Measurements from ENCODE around the gene ADNP. TPM values are rescaled to one million over a fixed set of nuclear protein-coding genes. Genes with fewer than 3 reads are reported as not detected.
A peak's percentile ranks its signal among the peaks of the same experiment; 100 is the strongest.

Gene ADNP
- total and polyA plus RNA-seq, 10 of the 15 experiments (the other 5 are each of a cell fraction or from before 2014, with no cell fraction given) = 23.0 to 74.4 (median 34.9) TPM

DNA sequence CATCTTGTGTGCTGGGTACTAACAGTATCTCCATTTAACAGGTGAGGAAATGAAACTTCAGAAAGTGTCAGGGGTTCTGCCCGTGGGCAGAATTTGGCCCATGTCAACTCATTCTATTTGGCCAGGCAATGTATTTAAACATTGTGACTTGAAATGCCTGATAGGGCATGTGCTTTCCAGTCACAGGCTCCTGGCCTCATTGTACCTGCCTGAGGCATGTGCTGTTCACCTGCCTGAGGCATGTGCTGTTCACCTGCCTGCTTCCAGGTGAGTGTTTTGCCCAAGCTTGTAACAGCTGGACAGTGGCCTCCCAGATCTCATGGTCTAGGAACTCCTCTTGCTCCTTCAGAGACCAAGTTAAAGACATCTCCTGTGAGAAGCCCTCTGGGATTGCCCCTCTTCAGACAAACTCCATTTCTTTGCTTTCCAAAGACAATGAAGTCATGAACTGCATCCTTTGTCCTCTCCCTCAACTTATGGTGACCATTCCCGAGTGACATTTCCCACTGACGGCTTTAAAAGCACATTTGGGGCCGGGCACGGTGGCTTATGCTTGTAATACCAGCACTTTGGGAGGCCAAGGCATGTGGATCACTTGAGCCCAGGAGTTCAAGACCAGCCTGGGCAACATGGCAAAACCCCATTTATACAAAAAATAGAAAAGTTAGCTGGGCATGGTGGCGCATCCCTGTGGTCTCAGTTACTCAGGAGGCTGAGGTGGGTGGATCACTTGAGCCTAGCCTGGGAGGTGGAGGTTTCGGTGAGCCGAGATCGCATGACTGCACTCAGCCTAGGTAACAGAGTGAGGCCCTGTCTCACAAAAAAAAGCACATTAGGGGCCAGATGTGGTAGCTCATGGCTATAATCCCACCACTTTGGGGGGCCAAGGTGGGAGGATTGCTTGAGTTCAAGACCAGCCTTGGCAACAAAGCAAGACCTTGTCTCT lies 87.6 kb downstream of the ADNP start:
- Histone ChIP-seq H3K27me3 (replicated peaks in 1 of 2; ENCODE audit: control insufficient read depth in 2 of 2, insufficient read depth in 2 of 2, low read length in 1 of 2) (no peaks in the 10 kb centered on the region), H2AFZ (ENCODE audit: control insufficient read depth, low read depth, low read length) (no peak overlapping the region), H3K27ac (ENCODE audit: control insufficient read depth, insufficient read depth) (peak overlapping the region; percentile 96), H3K4me2 (ENCODE audit: control insufficient read depth, insufficient read depth) (peak overlapping the region; percentile 48; the same call in 1 of the 2 replicates), H3K36me3 (ENCODE audit: control insufficient read depth in 2 of 2, insufficient read depth in 2 of 2, low read length in 1 of 2) (peaks cover 7 to 10% of the 10 kb centered on the region in 2 experiments), H3K4me1 (ENCODE audit: control insufficient read depth, insufficient read depth, low read length) (peaks cover 46% of the 10 kb centered on the region), H4K20me1 (ENCODE audit: control insufficient read depth, insufficient read depth) (no peaks in the 10 kb centered on the region), H3K9me3 (replicated peaks; ENCODE audit: control insufficient read depth, insufficient read depth, low read length) (no peaks in the 10 kb centered on the region), H3K79me2 (ENCODE audit: control insufficient read depth, insufficient read depth, low read length) (no peaks in the 10 kb centered on the region; the same call in none of the 2 replicates), H3K9ac (ENCODE audit: control insufficient read depth, insufficient read depth, low read length) (peak overlapping the region; percentile 63; the same call in 1 of the 2 replicates), H3K4me3 (no peak overlapping the region)
- BruUV-seq (replicated peaks) = no TSS peak
- SMC1A ChIA-PET (ENCODE audit: uncharacterized antibody, unreplicated experiment) = interaction anchor here (0.8 to 3.3 kb wide), 5 partner anchors 20 to 49 kb away, joined by 3 to 12 read pairs (median 3); partner anchors contain the start of gene BCAS4
- CTCF ChIA-PET = interaction anchor here (0.6 to 3.2 kb wide), 5 partner anchors 22 to 144 kb away, joined by 3 to 12 read pairs (median 6); partner anchors contain the start of gene BCAS4
- FAIRE-seq = no peak
- ATAC-seq = peak; percentile 33
- POLR2A ChIA-PET = interaction anchor here (1.0 kb wide), 1 partner anchor 22 kb away, joined by 4 read pairs; no protein-coding TSS in a partner anchor
- RAD21 ChIA-PET (ENCODE audit: unreplicated experiment) = interaction anchor here (1.6 to 2.2 kb wide), 3 partner anchors 22 to 85 kb away, joined by 3 to 11 read pairs (median 10); no protein-coding TSS in a partner anchor
- DNase-seq (ENCODE audit: low read depth, low spot score) = no peak
- TF ChIP-seq PAX5 (IDR thresholded peaks at IDR 0.05; ENCODE audit: borderline replicate concordance, low read depth, low read length) (0 out of 2 replicates have a peak, but pooled peaks have one; percentile 8), KDM1A (IDR thresholded peaks at IDR 0.05; ENCODE audit: borderline replicate concordance) (no peak), SPI1 (IDR thresholded peaks at IDR 0.05; ENCODE audit: borderline replicate concordance, insufficient read depth, low read depth, low read length) (peak; percentile 41; the same call in 1 of the 2 replicates), NFYA (IDR thresholded peaks at IDR 0.05; ENCODE audit: borderline replicate concordance, low read depth, low read length) (no peak), RUNX3 (IDR thresholded peaks at IDR 0.05; ENCODE audit: low read length) (peak; percentile 55), POU2F2 (IDR thresholded peaks at IDR 0.05; ENCODE audit: borderline replicate concordance, low read depth, low read length) (no peak), EGR1 (IDR thresholded peaks at IDR 0.05; ENCODE audit: borderline replicate concordance in 1 of 2, low read depth in 2 of 2, low read length in 2 of 2) (0 out of 3 replicates have a peak, but pooled peaks of 1 of the 2 experiments have one; percentile 9), BRCA1 (IDR thresholded peaks at IDR 0.05; ENCODE audit: low read depth, low read length) (no peak), TAF1 (IDR thresholded peaks at IDR 0.05; ENCODE audit: borderline replicate concordance, low read depth, low read length) (0 out of 2 replicates have a peak, but pooled peaks have one; percentile 26), POLR2A (IDR thresholded peaks at IDR 0.05; ENCODE audit: low read depth, low read length) (no peak), MEF2B (IDR thresholded peaks at IDR 0.05; ENCODE audit: partially characterized antibody, poor library complexity, severe bottlenecking) (no peak), YY1 (IDR thresholded peaks at IDR 0.05; ENCODE audit: low read depth, low read length) (0 out of 2 replicates have a peak, but pooled peaks have one; percentile 4), RBBP5 (conservative IDR thresholded peaks at IDR 0.05) (no peak), RCOR1 (conservative IDR thresholded peaks at IDR 0.05; ENCODE audit: low read depth, low read length) (no peak), EED (IDR thresholded peaks at IDR 0.05; ENCODE audit: low read depth) (no peak)
- TF ChIP-seq, protein P1, sequence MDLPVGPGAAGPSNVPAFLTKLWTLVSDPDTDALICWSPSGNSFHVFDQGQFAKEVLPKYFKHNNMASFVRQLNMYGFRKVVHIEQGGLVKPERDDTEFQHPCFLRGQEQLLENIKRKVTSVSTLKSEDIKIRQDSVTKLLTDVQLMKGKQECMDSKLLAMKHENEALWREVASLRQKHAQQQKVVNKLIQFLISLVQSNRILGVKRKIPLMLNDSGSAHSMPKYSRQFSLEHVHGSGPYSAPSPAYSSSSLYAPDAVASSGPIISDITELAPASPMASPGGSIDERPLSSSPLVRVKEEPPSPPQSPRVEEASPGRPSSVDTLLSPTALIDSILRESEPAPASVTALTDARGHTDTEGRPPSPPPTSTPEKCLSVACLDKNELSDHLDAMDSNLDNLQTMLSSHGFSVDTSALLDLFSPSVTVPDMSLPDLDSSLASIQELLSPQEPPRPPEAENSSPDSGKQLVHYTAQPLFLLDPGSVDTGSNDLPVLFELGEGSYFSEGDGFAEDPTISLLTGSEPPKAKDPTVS (IDR thresholded peaks at IDR 0.05; ENCODE audit: low read depth, low read length) = no peak
- intact Hi-C loops (cut with micrococcal nuclease; ENCODE audit: unreplicated experiment) (loop anchor here (1.0 to 2.0 kb wide), 2 partner anchors 25 to 49 kb away; partner anchors contain the start of gene BCAS4), in situ Hi-C loops (cut with MboI) (no loop called here)
- WGBS (ENCODE audit: insufficient coverage, insufficient replicate concordance, low lambda C conversion rate, missing lambda C conversion rate) = 35% methylated on average over 9 of the region's 9 CpGs

All from GM12878 (cell line).